Lung (tissue), 12 donors: ENCODE results near the gene ANKS1B. TPM values are rescaled to one million over a fixed set of nuclear protein-coding genes. Genes with fewer than 3 reads are reported as not detected.

Source experiments
- ATAC-seq: fragments of 200-7000 bp; cut with Tn5 transposase; one replicate; pipeline ENCODE4 v1.9.1; 2020; ENCODE audit warnings: moderate number of reproducible peaks; ENCODE audit not compliant: insufficient read depth, low FRiP score
- DNase-seq, 3 donors: peaks; one replicate each; pipeline ENCODE4 v3.0.0-alpha.2; 2013 to 2017
- H3K27ac ChIP-seq, 2 donors: one replicate each; pipeline ENCODE4 v1.5.1; 2013; ENCODE audit warnings: mild to moderate bottlenecking in 2 of 2, moderate library complexity in 2 of 2, control low read depth in 1 of 2, inconsistent platforms in 1 of 2, low read depth in 1 of 2, low read length in 1 of 2
- H3K27me3 ChIP-seq, 3 donors: one replicate each; pipeline ENCODE4 v1.5.1; 2013; ENCODE audit warnings: low read length in 2 of 3; ENCODE audit not compliant: control insufficient read depth in 3 of 3, insufficient read depth in 3 of 3
- H3K36me3 ChIP-seq, 4 donors: one replicate each; pipeline ENCODE4 v1.5.1; 2013; ENCODE audit warnings: low read length in 4 of 4, mild to moderate bottlenecking in 1 of 4, moderate library complexity in 1 of 4; ENCODE audit not compliant: control insufficient read depth in 4 of 4, insufficient read depth in 4 of 4
- H3K4me1 ChIP-seq, 5 donors: one replicate each; pipeline ENCODE4 v1.5.1; 2013; ENCODE audit warnings: low read length in 5 of 5, mild to moderate bottlenecking in 2 of 5, moderate library complexity in 1 of 5; ENCODE audit not compliant: control insufficient read depth in 5 of 5, insufficient read depth in 5 of 5
- H3K4me3 ChIP-seq: one replicate; pipeline ENCODE4 v1.5.1; 2013; ENCODE audit warnings: mild to moderate bottlenecking, control low read depth, moderate library complexity
- H3K9ac ChIP-seq, 2 donors: one replicate each; pipeline ENCODE4 v1.5.1; 2013; ENCODE audit warnings: low read length in 2 of 2, control low read depth in 1 of 2; ENCODE audit not compliant: insufficient read depth in 1 of 2
- H3K9me3 ChIP-seq, 4 donors: one replicate each; pipeline ENCODE4 v1.5.1; 2013; ENCODE audit warnings: low read length in 3 of 4, mild to moderate bottlenecking in 1 of 4, moderate library complexity in 1 of 4; ENCODE audit not compliant: control insufficient read depth in 4 of 4, insufficient read depth in 3 of 4
- WGBS, 2 donors: extraction: QIAGEN DNeasy Blood & Tissue Kit; methylation state at CpG; one replicate each; pipeline ENCODE4 v1.1.7; 2013; 5-methylcytosine and 5-hydroxymethylcytosine counted together
- polyA plus RNA-seq, 2 donors: library from polyadenylated mRNA; stranded (reverse); fragments of 200-250 nt; gene quantifications; one replicate each; pipeline ENCODE4 v1.2.1, GENCODE V29; 2013
- total RNA-seq, 2 donors: library from RNA; depleted of rRNA in 1 of 2; stranded (reverse); fragments of >200 nt in 1 of 2; gene quantifications; one replicate each; pipeline ENCODE4 v1.2.1, GENCODE V29; 2014 to 2021
- TF ChIP-seq, protein P1 (sequence below): IDR thresholded peaks from 2 replicates; pipeline ENCODE4 v1.5.1; 2012; ENCODE audit warnings: mild to moderate bottlenecking; ENCODE audit errors: control extremely low read depth, extremely low read depth
- donor health status: control.
- donor health status: control.
- donor health status: Bipolar disorder and iron deficiency.
- donor health status: healthy.
- donor health status: DM: yes; HTN: yes; CAD: no.

Gene ANKS1B
- total and polyA plus RNA-seq, 4 donors: 0.32 to 10.3 (median 3.7) TPM

DNA sequence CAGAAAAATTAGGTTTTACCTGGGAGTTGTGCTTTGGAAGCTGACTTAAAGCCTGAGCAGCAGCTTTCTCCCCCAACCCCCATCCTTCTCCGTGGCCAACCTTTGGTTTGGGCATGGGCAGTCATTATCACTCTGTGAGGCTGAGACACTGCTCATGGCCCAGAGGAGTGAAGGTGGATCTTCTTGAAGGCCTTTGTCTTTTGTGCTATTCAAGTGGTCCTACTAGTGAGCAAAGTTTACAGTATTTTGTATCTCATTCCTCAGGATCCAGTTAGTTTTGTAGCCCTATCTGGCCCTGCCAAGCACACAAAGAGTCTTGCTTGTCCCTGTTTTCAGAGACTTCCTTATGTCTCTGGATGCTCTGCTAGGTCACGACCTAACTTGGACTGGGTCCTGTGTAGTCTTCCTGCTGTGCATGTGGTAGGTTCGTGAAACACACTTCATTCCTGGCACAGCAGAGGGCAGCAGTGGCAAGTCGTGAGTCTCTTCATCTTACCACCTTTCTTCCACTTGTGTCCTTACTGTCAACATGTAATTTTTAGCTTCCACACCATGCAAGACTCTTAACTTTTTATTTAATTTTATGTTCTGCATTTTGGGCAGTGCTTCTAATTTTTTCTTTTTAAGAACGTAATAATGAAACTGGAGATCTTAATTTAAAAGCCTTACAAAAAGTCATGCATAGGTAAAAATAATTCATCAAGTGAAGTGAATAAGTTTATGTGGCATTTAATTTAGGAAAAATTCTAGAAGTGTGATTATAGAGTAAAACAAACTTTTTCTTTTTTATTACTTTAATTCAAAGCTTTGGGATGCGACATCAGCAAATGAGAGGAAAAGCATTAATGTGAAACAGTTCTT is 1285.9 kb downstream of the ANKS1B start:
- Histone ChIP-seq H3K9ac (peak overlapping the region in 1 of 2 donors; percentile 26), H3K9me3 (no peaks in the 10 kb centered on the region), H3K4me1 (peaks cover 0 to 13% (median 0%) of the 10 kb centered on the region in 5 donors), H3K27ac (no peak overlapping the region), H3K27me3 (no peaks in the 10 kb centered on the region), H3K4me3 (no peak overlapping the region), H3K36me3 (peaks cover 2 to 14% (median 6%) of the 10 kb centered on the region in 4 donors)
- ATAC-seq (peak; percentile 77), DNase-seq (peak; percentile 50 to 77 (median 73))
- TF ChIP-seq, protein P1, sequence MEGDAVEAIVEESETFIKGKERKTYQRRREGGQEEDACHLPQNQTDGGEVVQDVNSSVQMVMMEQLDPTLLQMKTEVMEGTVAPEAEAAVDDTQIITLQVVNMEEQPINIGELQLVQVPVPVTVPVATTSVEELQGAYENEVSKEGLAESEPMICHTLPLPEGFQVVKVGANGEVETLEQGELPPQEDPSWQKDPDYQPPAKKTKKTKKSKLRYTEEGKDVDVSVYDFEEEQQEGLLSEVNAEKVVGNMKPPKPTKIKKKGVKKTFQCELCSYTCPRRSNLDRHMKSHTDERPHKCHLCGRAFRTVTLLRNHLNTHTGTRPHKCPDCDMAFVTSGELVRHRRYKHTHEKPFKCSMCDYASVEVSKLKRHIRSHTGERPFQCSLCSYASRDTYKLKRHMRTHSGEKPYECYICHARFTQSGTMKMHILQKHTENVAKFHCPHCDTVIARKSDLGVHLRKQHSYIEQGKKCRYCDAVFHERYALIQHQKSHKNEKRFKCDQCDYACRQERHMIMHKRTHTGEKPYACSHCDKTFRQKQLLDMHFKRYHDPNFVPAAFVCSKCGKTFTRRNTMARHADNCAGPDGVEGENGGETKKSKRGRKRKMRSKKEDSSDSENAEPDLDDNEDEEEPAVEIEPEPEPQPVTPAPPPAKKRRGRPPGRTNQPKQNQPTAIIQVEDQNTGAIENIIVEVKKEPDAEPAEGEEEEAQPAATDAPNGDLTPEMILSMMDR: peak; percentile 18
- WGBS, 2 donors: 40 to 42% methylated on average over 6 of the region's 6 CpGs

DNA sequence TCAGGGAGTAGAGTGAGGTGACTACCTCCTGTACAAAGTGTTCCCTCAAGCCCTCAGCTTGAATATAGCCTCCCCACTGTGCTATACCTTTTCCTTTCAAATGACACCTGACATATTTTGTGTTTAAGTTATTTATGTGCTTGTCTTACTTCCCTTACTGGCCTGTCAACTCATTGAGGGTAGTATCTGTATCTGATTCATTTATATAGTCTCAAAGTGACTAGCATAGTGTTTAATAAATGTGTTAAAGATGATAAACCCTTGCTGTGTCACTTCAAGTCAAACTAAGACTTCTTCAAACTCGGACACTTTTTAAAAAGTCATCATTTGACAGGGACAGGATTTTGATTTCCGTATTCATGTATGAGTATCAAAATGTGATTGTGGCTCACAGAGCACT is 1287.5 kb downstream of the ANKS1B start:
- TF ChIP-seq, protein P1: no peak
- Histone ChIP-seq H3K9ac (no peak overlapping the region), H3K4me1 (peaks cover 0 to 13% (median 0%) of the 10 kb centered on the region in 5 donors), H3K4me3 (no peak overlapping the region), H3K27me3 (no peaks in the 10 kb centered on the region), H3K9me3 (no peaks in the 10 kb centered on the region), H3K27ac (no peak overlapping the region), H3K36me3 (peaks cover 2 to 17% (median 11%) of the 10 kb centered on the region in 4 donors)
- no peak for DNase-seq
- WGBS, 2 donors: 85 to 94% methylated on average over 2 of the region's 2 CpGs
- no peak for ATAC-seq

DNA sequence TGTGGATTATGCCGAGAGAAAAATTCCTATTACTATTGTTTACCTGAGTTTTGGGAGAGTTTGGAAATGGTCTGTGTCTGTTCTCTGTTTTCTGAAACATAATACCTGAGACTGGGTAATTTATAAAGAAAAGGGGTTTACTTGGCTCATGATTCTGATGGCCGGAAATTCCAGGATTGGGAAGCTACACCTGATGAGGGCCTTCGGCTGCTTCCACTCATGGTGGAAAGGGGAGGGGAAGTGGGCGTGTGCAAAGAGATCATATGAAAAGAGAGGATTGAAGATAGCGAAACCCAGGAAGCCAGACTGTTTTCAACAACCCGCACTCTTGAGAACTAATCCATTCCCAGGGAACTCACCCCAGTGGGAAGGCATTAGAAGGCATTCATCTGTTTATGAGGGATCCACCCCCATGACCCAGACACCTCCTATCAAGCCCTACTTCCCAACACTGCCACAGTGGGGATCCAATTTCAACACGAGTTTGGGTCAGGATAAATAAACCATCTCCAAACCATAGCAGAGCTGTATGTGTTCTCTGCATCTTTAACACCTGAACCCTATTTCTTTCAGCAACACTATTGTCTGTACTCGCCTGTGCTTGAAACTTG is 1288.6 kb downstream of the ANKS1B start:
- TF ChIP-seq, protein P1: no peak
- peaks cover 0 to 9% (median 0%) of the 10 kb centered on the region in 5 donors for H3K4me1 ChIP-seq
- no peak for ATAC-seq
- H3K36me3 ChIP-seq: peaks cover 3 to 17% (median 12%) of the 10 kb centered on the region in 4 donors
- 85 to 86% methylated on average over 8 of the region's 8 CpGs for WGBS, 2 donors
- no peaks in the 10 kb centered on the region for H3K9me3 ChIP-seq
- no peak overlapping the region for H3K27ac ChIP-seq
- no peak for DNase-seq
- H3K4me3 ChIP-seq: no peak overlapping the region
- no peaks in the 10 kb centered on the region for H3K27me3 ChIP-seq
- H3K9ac ChIP-seq: no peak overlapping the region
